ENCODE measurements around the gene TTLL8.
"Not testable (repeated sequence)": the region's sequence is repeated elsewhere in the genome, so short reads cannot be mapped to it uniquely, and the experiment has no call there.

The TTLL8 gene

DNA sequence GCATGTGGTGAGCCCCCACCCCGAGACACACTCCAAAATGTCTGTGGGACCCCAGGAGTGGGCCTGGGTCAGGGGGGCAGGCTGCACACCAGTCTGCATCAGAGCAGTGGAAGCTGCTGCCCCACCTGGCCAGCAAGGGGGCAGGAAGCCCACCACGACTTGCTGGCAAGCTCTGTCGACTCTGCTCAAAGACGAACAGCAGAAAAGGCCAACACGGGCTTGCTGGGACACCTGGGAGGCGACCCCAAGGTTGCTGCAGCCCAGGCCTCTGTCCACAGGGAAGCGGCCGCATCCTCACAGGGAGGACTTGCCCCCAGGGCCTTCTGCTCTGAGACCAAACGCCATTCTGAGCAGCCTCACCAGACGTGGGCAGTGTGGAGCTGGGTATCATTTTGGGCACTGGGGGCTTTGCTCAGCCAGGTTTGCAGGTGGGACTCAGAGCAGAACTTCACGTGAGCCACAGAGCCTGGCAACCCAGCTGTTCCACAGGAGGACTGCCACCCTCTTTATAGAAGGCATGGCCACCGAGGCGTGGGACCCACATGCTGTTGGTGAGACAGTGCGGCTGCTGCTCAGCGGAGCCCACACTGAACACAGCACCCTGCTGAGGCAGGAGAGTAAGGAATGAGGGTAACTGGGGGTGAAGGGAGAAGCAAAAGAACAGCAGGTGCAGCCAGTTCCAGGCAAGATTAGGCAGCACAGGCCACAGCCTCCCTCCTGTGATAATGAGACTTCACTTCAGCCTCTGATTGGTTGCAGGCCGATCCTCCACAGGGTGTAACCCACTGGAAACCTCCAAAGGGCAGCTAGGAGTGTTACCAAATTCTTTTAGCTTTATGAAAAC lies 56.5 kb downstream of the TTLL8 start:
- DNase-seq (ENCODE audit: low read depth in 3 of 3), result no peak

DNA sequence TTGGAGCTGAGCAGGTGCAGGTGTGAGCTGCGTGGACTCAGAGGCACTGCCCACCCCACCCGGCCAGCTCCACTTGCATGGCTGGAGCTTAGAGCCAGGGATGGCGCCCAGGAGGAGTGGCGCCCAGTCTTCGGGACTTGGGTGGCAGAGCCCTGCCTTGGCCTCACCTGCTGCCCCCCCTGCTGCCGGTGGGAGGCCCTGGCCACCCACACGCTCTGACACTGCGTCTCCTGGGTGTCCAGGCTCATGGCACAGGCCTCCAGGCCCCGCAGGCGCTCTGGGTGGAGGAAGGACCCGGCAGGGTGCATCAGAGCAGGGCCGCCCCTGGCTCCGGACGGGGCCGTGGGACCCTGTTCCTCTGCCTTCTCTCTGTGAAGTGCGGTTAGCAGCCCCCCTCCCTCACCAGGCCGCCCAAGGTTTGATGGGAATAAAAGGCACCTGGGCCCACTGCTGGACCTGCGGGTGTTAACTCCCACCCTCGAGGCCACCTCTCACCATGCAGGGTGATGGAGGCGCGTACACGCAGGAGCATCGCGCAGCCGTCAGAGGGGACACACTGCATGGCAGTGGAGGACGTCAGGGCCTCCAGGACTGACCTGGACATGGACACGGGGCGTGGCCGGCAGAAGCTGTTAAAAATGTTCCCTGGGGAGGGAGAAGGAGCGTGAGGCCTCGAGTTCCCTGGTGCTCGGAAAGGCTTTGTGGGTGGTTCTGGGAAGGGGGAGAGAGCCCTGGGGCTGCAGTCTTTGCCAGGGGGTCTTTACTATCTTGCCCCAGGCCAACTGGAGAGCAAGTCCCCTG lies 57.3 kb downstream of the TTLL8 start:
- DNase-seq (ENCODE audit: low read depth in 3 of 3), result no peak

DNA sequence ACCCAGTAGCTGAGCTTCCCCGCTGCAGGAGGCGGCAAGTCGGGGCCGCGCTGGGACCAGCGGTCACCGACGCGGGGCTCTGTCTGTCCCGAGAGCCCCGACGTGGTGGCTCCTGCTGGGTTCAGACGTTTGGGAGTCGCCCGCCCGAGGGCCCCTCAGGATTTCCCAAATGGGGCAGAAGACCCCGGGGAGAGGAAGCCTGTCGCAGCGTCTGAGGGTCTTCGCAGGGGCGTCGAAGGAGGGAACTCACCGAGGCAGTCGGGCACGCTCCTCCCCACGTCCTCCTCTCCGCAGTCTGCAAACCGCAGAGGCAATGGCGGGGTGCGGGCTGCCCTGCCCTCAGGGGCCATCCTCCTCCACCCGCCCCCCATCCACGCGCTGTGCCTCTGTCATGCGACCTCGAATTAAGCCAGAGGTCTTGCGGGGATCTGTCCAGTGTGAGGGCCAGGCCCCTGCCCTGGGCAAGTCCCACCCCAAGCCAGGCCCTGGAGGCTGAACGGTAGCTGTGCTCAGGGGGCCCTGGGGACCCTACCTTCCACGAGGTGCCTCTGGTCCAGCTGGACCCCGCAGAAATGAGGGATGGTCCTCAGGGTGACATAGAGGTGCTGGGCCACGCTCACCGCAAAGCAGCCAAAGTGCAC lies 58.0 kb downstream of the TTLL8 start:
- no peak for DNase-seq (ENCODE audit: low read depth in 3 of 3)

DNA sequence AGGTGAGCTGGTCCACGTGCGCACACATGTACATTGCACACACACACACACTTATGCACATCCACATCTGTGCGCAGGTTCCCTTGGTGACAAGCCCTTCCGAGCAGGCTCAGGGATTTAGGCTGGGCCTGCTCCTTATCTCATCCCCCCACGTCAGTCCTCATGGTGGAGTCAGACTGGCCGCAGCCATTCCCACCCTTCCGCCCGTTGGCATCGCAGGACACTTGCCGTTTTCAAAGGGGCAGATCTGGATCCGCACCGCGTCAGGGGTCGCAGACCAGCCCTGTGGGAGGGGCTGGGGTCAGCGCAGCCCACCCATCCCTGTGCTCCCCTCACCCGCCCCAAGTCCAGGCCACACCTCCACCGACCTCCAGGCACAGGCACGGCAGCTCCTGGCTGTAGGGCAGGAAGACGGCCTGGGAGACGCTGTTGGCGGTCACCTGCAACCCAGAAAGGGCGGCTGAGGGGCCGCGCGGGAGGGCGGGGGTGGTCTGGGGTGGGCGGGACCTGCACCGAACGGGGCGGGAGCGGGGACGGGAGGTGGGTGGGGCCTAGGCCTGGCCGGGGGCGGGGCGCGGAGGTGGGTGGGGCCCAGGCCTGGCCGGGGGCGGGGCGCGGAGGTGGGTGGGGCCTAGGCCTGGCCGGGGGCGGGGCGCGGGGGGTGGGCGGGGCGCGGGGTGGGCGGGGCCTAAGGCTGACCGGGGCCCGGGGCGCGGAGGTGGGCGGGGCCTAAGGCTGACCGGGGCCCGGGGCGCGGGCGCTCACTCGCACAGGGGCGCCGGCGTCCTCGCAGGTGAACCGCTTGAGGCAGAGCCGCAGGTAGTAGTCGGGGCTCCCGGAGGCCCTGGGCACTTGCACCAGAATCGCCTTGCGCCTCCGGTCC lies 58.8 kb downstream of the TTLL8 start:
- no peak for DNase-seq (ENCODE audit: low read depth in 3 of 3)

DNA sequence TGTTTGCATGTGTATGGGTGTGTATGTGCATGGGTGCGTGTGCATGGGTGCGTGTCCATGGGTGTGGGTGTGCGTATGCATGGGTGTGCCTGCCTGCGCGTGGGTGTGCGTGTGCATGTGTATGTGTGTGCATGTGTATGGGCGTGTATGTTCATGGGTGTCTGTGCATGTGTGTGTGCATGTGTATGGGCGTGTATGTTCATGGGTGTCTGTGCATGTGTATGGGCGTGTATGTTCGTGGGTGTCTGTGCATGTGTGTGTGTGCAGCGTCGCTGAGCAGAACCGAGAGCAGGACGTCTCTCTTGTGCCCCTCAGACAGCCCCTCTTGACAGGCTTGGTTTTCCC lies 59.4 kb downstream of the TTLL8 start:
- DNase-seq (ENCODE audit: low read depth in 3 of 3), result no peak

DNA sequence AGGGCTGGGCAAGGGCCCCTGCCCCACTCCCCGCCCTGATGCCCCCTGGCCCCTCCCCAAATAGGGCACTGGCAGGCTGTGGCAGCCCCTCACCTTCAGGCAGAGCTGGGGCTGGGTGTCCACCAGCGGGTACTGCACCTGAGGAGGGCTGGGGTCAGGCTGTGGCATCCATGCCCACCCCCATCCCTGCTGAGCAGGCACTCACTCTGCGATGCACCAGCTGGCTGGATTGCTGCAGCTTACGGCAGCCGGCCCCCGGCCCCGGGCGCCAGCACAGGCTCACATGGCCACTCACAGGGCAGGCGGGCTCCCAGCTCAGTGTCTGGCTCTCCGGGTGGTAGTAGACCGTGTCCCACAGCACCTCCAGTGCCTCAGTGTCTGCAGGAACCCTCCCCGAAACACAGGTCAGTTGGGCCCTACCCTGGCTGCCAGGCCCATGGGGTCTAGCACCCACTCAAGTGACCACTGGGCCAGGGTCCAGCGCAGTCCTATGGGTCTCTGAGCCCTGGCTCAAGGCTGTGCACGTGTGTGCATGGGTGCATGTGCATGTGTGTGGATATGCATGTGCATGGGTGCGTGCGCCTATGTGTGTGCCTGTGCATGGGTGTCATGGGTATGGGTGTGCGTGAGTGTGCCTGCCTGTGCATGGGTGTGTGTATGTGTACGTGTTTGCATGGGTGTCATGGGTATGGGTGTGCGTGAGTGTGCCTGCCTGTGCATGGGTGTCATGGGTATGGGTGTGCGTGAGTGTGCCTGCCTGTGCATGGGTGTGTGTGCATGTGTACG lies 60.0 kb downstream of the TTLL8 start:
- DNase-seq (ENCODE audit: low read depth in 3 of 3), result no peak

DNA sequence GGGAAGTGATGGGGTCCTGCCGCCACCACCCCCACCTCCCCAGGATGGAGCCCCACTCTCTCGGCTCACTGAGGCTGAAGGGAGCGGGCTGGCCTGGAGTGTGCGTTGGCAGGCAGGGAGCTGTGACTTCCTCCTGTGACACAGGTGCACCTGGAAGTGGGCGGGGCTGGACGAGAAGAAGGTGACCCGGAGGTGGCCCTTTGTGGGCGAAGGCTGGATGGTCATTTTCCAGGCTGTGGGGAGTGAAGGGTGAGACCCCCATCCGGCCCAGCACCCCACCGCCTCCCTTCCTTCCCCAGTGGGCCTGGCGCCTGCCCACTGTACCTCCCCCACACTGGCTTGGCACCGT lies 60.9 kb downstream of the TTLL8 start:
- no peak for DNase-seq (ENCODE audit: low read depth in 3 of 3)

DNA sequence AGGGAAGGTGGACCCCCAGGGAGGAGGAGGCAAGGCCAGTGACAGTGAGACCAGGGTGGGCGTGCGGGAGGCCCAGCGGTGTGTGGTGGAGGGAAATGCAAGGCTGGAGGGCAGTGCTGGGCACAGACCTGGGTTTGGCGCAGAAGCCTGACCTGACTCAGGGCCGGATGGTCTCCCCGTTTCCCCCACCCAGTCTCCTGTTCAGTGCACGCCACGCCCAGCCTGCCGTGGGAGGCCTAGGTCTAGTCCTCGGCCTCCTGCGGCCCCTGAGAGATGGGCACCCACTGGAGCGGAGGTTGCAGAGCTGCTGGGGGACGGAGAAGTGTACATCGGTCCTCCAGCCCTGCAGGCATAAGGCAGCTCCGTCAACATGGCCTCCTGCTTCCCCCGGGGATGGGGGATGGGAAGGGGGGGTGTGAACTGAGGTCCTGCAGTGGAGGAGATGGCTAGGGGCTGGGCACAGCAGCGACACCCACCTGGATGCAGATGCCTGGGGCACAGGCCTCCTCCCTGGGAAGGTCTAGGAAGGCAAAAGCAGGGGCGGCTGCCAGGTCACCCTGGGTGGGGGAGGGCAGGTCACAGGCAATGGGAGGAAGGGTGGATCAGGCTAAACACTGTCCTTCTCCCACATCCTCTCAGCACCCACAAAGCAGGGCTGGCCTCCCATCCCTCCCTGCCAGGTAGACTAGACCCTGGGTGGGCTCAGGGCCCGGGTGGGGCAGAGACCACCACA lies 61.4 kb downstream of the TTLL8 start:
- no peak for DNase-seq (ENCODE audit: low read depth in 3 of 3)

DNA sequence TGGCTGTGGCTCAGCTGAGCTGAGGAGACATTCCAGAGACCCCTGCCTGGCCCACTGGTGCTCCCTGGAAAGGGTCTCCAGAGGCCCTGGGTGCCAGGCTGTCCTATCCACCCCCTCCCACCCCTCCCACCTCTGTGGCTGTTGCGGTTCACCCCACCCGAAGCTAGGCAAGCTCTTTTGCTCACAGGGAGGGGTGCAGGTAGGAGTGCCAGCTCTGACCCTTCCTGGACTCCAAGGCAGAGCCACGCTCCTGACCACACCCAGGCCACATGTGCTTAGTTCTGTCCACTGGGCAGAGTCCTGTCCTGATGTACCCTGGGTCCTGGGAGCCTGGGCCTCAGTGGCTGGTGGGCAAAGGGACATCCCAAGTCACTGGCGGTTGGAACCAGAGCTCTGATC lies 62.0 kb downstream of the TTLL8 start:
- DNase-seq (ENCODE audit: low read depth in 3 of 3), result no peak

DNA sequence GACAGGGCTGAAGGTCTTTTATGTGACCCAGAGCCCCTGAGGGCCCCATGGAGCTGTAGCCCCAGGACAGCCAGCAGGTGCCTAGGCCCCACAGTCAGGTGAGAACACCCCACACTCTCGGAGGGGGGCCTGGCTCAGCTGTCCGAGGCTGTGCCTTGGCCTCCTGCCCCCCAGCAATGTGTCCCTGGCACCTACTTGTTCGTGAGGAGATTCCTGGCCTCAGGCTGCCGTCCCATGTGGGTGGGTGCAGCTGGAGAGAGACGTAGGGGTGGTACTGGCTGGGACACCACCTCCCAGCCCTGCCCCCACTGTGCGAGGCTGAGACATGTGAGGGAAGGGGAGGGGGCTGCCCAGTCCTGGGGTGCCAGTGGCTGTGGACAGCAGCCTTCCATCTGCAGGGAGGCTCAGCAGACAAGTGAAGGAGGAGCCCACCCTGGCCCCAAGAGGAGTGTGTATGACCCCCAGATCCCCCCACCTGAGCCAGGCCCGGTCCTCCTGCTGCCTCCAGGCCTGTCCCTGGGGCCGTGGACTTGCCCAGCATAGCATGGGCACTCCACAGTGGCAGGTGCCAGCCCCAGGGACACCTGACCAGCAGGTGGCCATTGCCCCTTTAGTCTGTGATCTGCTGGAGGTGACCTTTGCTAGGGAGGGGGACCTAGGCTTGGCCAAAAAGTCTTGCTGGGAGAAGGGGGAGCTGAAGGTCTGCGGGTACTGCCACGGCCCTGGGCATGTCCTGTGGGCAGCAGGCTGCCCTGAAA lies 62.6 kb downstream of the TTLL8 start:
- DNase-seq (ENCODE audit: low read depth in 3 of 3), result no peak

DNA sequence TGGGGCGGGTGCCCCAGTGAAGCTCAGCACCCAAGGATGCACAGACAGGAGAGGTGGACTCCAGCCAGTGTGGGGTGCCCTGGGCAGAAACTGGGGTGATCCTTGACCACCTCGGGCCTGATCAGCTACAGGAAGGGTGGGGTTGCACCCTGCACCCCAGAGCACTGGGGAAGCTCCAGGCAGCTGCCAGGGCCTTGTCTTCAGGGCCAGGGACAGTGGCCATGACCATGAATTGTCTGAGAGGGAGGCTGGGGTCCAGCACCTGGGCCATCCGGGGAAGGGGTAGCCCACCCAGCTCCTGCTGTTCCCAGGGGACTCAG lies 63.1 kb downstream of the TTLL8 start:
- no peak for DNase-seq (ENCODE audit: low read depth in 3 of 3)

DNA sequence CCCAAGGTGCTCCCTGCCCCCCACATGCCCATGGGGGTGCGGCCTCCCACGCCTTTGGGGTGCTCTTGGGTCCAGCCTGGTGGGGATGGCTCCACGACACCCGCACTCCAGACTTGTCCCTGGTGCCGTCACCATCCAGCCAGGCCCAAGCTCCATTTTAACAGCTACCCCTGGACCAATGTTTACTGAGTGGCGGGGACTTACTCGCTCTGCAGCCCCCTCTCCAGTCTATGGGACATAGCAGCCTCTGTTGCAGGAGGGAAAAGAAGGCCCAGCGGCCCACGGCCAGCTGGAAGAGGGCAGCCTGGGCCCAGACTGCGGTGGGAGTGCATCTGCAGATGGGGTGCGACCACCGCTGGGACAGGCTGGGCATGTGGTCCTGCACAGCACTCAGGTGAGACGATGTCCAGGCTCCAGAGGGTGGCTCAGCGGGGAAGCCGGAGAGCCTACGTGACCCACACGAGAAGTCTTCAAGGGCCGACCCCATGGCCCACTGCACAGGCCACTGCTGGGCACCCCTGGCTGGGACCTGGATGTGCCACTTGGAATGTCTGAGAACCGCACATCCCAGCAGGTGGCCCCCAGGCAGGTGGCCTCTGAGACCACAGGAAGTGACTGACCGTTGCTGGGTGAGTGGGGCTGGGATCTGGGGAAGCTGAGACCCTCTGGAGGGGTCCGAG lies 63.6 kb downstream of the TTLL8 start:
- DNase-seq (ENCODE audit: low read depth in 3 of 3), result no peak

DNA sequence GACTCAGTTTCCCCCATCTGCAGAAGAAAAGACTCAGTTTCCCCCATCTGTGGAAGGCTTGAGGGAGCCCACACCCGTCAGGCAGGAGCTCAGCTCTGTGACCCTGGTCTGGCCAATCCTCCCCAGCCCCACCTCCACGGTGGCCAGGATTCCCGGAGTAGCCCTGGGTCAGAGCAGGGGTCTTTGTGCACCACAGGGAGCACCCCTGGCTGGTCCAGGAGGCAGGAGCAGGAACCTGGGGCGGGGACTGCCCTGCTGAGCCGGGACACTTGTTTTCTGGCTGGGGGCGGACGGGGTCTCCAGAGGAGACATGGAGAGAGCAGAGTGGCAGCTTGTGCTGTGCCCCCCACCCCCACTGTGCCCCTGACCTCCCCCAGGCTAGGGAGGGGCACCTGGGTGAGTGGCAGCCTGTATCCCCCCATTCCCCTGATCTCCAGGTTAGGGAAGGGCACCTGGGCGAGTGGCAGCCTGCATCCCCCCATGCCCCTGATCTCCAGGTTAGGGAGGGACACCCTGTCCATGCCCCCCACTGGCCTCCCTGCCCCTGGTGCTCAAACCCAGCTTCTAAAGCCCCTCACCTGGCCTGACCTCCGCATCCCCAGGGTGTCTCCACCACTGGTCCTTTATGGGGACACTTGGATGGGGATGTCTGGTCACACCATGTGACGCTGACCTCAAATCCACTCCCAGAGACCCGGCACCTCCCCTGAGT lies 64.3 kb downstream of the TTLL8 start:
- DNase-seq (ENCODE audit: low read depth in 3 of 3), result no peak

DNA sequence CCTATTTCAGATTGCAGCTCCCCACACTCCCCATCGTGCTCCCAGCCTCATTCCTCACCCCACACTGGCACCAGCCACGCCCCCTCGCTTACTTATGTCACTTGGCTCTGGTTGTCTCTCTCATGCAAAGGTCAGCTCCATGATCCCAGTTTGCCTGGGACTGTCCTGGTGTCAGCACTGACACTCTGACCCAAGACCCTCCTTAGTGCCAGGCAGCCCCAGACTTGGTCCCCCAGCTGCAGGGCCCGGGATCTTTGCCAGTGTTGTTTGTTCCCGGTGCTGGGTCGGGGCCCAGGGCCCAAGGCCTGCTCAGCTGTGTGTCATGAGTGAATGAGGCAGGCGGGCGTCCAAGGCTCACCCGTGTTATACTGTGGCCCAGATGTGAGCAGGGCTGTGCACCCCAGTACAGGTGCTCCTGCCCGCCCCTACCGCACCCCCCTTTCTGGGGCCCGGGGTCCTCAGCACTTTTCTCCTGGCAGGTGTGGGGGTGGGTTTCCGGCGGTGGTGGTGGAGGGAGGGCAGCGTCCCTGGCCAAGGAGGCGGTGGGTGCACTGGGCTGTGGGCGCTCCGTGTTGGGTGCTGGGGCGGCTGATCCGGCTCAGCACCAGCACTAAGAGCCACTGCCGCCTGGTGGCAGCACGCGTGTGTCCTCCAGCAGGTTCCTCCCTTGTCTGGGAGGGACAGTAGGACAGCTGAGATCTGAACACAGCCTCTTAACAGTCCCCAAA lies 65.0 kb downstream of the TTLL8 start:
- DNase-seq (ENCODE audit: low read depth in 3 of 3), result peak; percentile 54 to 60 (median 59)

DNA sequence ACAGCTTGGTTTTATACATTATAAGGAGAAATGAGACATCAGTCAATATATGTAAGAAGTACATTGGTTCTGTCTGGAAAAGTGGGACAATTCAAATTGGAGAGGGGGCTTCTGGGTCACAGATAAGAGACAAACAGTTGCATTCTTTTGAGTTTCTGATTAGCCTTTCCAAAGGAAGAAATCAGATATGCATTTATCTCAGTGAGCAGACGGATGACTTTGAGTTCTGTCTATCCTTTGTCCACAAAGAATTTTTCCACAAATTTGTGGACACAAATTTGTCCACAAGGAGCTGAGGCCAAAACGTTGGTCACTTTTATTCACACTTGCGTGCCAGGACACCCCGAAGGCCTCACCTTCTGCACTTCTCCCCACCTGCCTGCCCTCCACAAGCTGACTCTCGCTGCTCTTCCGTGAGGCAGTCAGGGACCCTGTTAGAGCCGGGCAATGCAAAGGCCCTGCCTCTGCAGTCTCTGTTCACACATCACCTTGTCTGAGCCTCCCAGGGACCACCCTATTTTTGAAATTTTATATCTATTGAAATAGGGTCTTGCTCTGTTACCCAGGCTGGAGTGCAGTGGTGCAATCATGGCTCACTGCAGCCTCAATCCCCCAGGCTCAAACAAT lies 66.1 kb downstream of the TTLL8 start:
- no peak for DNase-seq (ENCODE audit: low read depth in 3 of 3)

DNA sequence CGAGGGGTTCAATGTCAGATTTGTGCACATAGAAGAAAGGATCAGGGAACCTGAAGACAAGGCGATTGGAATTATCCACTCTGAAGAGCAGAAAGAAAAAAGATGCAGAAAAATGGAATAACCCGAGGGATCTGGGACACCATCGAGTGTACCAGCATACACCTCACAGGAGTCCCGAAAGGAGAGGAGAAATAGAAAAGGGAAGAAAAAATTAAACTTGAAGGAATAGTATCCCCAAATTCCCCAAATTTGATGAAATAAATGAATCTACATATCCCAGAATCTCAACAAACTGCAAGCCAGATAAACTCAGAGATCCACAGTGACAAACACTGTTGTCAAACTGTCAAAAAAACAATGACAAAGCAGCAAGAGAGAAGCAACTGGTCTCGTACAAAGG lies 66.9 kb downstream of the TTLL8 start:
- no peak for DNase-seq (ENCODE audit: low read depth in 3 of 3)

DNA sequence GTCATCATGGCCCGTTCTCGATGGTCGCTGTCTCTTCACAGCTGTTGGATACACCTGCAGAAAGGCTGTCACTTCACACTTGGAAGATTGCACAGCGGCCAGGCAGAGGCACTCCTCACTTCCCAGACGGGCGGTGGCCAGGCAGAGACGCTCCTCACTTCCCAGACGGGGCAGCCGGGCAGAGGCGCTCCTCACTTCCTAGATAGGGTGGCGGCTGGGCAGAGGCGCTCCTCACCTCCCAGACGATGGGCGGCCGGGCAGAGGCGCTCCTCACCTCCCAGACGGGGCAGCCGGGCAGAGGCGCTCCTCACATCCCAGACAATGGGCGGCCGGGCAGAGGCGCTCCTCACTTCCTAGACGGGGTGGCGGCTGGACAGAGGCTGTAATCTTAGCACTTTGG lies 68.3 kb downstream of the TTLL8 start:
- DNase-seq (ENCODE audit: low read depth in 3 of 3), result not testable (repeated sequence)

All from stimulated activated CD4-positive, alpha-beta T cell treated with anti-CD3 and anti-CD28 coated beads, TNF-alpha, amount 100 ng/mL, for 4 hours (primary cell).